ENCODE data around the gene PATE4. TPM values are rescaled to one million over a fixed set of nuclear protein-coding genes. Genes with fewer than 3 reads are reported as not detected.

The PATE4 gene
- total RNA-seq, 1 experiment from 2014 or later, result not detected

GRCh38 chr11:125869521-125869920 lies 36.4 kb downstream of the PATE4 start:
- CTCF ChIA-PET, result no interaction called here
- no peak for DNase-seq
- peaks cover 5% of the 10 kb centered on the region for H3K9me3 Mint-ChIP-seq (ENCODE audit: low read depth, unreplicated experiment)
- H3K4me1 Mint-ChIP-seq (ENCODE audit: low read depth, unreplicated experiment), result no peaks in the 10 kb centered on the region
- intact Hi-C loops (cut with micrococcal nuclease; ENCODE audit: unreplicated experiment), result no loop called here
- TF ChIP-seq, protein P1, sequence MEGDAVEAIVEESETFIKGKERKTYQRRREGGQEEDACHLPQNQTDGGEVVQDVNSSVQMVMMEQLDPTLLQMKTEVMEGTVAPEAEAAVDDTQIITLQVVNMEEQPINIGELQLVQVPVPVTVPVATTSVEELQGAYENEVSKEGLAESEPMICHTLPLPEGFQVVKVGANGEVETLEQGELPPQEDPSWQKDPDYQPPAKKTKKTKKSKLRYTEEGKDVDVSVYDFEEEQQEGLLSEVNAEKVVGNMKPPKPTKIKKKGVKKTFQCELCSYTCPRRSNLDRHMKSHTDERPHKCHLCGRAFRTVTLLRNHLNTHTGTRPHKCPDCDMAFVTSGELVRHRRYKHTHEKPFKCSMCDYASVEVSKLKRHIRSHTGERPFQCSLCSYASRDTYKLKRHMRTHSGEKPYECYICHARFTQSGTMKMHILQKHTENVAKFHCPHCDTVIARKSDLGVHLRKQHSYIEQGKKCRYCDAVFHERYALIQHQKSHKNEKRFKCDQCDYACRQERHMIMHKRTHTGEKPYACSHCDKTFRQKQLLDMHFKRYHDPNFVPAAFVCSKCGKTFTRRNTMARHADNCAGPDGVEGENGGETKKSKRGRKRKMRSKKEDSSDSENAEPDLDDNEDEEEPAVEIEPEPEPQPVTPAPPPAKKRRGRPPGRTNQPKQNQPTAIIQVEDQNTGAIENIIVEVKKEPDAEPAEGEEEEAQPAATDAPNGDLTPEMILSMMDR (IDR thresholded peaks at IDR 0.05; ENCODE audit: unreplicated experiment), result no peak
- no peak overlapping the region for H3K4me3 Mint-ChIP-seq (ENCODE audit: low read depth, unreplicated experiment)
- no peaks in the 10 kb centered on the region for H3K36me3 Mint-ChIP-seq (ENCODE audit: insufficient read depth, unreplicated experiment)
- BruUV-seq (replicated peaks), result no TSS peak
- no peak overlapping the region for H3K27ac Mint-ChIP-seq (ENCODE audit: unreplicated experiment)
- H3K27me3 Mint-ChIP-seq (ENCODE audit: unreplicated experiment), result peaks cover 27% of the 10 kb centered on the region

- H3K4me3 Mint-ChIP-seq (ENCODE audit: low read depth, unreplicated experiment), result no peak overlapping the region
- no peak overlapping the region for H3K27ac Mint-ChIP-seq (ENCODE audit: unreplicated experiment)
- intact Hi-C loops (cut with micrococcal nuclease; ENCODE audit: unreplicated experiment), result loop anchor here (5.0 kb wide), 1 partner anchor 244 kb away; the partner anchor contains the start of gene CHEK1
- H3K27me3 Mint-ChIP-seq (ENCODE audit: unreplicated experiment), result peaks cover 27% of the 10 kb centered on the region
- no TSS peak for BruUV-seq (replicated peaks)
- CTCF ChIA-PET, result no interaction called here
- H3K36me3 Mint-ChIP-seq (ENCODE audit: insufficient read depth, unreplicated experiment), result no peaks in the 10 kb centered on the region
- DNase-seq, result peak; percentile 20
- H3K4me1 Mint-ChIP-seq (ENCODE audit: low read depth, unreplicated experiment), result no peaks in the 10 kb centered on the region
- TF ChIP-seq, protein P1 (IDR thresholded peaks at IDR 0.05; ENCODE audit: unreplicated experiment), result no peak
- peaks cover 5% of the 10 kb centered on the region for H3K9me3 Mint-ChIP-seq (ENCODE audit: low read depth, unreplicated experiment)
Measured at GRCh38 chr11:125871391-125872137, 38.4 kb downstream of the PATE4 start.

GRCh38 chr11:125872138-125872491 lies 39.0 kb downstream of the PATE4 start:
- intact Hi-C loops (cut with micrococcal nuclease; ENCODE audit: unreplicated experiment), result loop anchor here (5.0 kb wide), 1 partner anchor 245 kb away; the partner anchor contains the start of gene CHEK1
- no peaks in the 10 kb centered on the region for H3K4me1 Mint-ChIP-seq (ENCODE audit: low read depth, unreplicated experiment)
- TF ChIP-seq, protein P1 (IDR thresholded peaks at IDR 0.05; ENCODE audit: unreplicated experiment), result no peak
- H3K36me3 Mint-ChIP-seq (ENCODE audit: insufficient read depth, unreplicated experiment), result no peaks in the 10 kb centered on the region
- H3K9me3 Mint-ChIP-seq (ENCODE audit: low read depth, unreplicated experiment), result peaks cover 5% of the 10 kb centered on the region
- no peak for DNase-seq
- peaks cover 27% of the 10 kb centered on the region for H3K27me3 Mint-ChIP-seq (ENCODE audit: unreplicated experiment)
- CTCF ChIA-PET, result no interaction called here
- H3K4me3 Mint-ChIP-seq (ENCODE audit: low read depth, unreplicated experiment), result no peak overlapping the region
- no TSS peak for BruUV-seq (replicated peaks)
- H3K27ac Mint-ChIP-seq (ENCODE audit: unreplicated experiment), result no peak overlapping the region

DNA sequence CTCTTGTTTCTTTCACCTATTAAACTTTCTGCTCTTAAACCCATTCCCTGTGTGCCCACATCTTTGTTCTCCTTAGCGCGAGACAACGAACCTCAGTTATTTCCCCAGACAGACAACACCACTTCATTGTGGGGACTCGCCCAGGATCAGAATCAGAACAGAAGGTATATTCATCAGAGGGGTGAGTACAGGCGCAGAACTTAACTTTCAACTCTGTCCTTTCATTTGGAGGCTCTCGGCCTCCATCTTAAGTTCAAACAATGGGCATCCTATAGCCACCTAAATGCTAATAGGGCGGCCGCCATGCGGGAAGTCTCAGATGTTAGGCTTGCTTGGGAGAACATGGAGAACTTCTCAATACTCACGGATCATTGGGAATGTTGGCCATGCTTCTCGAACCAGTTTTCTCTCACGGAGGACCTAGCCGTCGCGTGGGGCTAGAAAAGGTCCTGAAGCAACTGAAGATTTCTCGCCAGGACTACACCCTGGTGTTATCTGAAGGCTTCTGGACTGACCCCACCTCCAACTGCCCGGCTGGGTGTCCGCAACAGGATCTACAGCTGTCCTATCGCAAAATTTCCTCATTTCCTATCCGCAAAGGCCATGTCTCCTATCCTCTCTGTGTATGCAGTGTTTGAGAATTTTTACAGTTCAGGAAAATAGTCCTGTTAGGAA lies 40.9 kb downstream of the PATE4 start:
- Mint-ChIP-seq H3K9me3 (ENCODE audit: low read depth, unreplicated experiment) (peaks cover 5% of the 10 kb centered on the region), H3K27ac (ENCODE audit: unreplicated experiment) (no peak overlapping the region), H3K4me3 (ENCODE audit: low read depth, unreplicated experiment) (no peak overlapping the region), H3K4me1 (ENCODE audit: low read depth, unreplicated experiment) (no peaks in the 10 kb centered on the region), H3K27me3 (ENCODE audit: unreplicated experiment) (peaks cover 33% of the 10 kb centered on the region), H3K36me3 (ENCODE audit: insufficient read depth, unreplicated experiment) (no peaks in the 10 kb centered on the region)
- DNase-seq, result no peak
- CTCF ChIA-PET, result no interaction called here
- BruUV-seq (replicated peaks), result no TSS peak
- TF ChIP-seq, protein P1 (IDR thresholded peaks at IDR 0.05; ENCODE audit: unreplicated experiment), result no peak
- intact Hi-C loops (cut with micrococcal nuclease; ENCODE audit: unreplicated experiment), result loop anchor here (1.0 to 5.0 kb wide), 2 partner anchors 150 to 247 kb away; partner anchors contain the start of gene CHEK1

Data from Calu3 (cell line).